ENCODE results near the gene MT1M. TPM values are rescaled to one million over a fixed set of nuclear protein-coding genes. Genes with fewer than 3 reads are reported as not detected.

The MT1M gene
- total RNA-seq, 2 experiments from 2014 or later, result not detected

Other genes with a start within 250 kb of the MT1M start
- 10 to 100 TPM; 42.0 to 45.4 TPM for gene AMFR, start 207.1 kb upstream of the MT1M start, total RNA-seq
- 100 to 1,000 TPM; 352 to 361 TPM for gene NUDT21, start 181.3 kb upstream of the MT1M start, total RNA-seq
- gene OGFOD1, start 181.1 kb upstream of the MT1M start, total RNA-seq, result 10 to 100 TPM; 63.0 to 66.4 TPM
- gene BBS2, start 112.6 kb upstream of the MT1M start, total RNA-seq, result 10 to 100 TPM; 21.5 to 22.6 TPM
- gene MT4, start 67.6 kb upstream of the MT1M start, total RNA-seq, result not detected
- gene MT3, start 43.1 kb upstream of the MT1M start, total RNA-seq, result 1 to 10 TPM; 3.1 to 3.9 TPM
- 100 to 1,000 TPM; 102 to 105 TPM for gene MT2A, start 24.1 kb upstream of the MT1M start, total RNA-seq
- gene MT1E, start 6.9 kb upstream of the MT1M start, total RNA-seq, result 1 to 10 TPM; 4.4 to 4.8 TPM
- gene MT1A, start 6.0 kb downstream of the MT1M start, total RNA-seq, result under 1 TPM in 1 of 2 experiments, not detected in 1; 0.94 TPM
- gene MT1B, start 19.2 kb downstream of the MT1M start, total RNA-seq, result not detected
- 1 to 10 TPM; 8.5 to 9.2 TPM for gene MT1F, start 25.3 kb downstream of the MT1M start, total RNA-seq
- 1 to 10 TPM; 5.0 to 5.8 TPM for gene MT1G, start 35.4 kb downstream of the MT1M start, total RNA-seq
- gene MT1H, start 37.2 kb downstream of the MT1M start, total RNA-seq, result under 1 TPM in 1 of 2 experiments, not detected in 1; 0.70 TPM
- gene MT1X, start 49.8 kb downstream of the MT1M start, total RNA-seq, result 10 to 100 TPM; 31.9 to 38.1 TPM
- 100 to 1,000 TPM; 131 to 133 TPM for gene NUP93, start 97.5 kb downstream of the MT1M start, total RNA-seq
- gene SLC12A3, start 232.5 kb downstream of the MT1M start, total RNA-seq, result not detected